HG02981 (cell line): ENCODE measurements around the gene DCLK3.
A peak's percentile ranks its signal among the peaks of the same experiment; 100 is the strongest.

ENCODE experiments used
- ATAC-seq: cut with Tn5 transposase; IDR thresholded peaks from one replicate; pipeline ENCODE4 v1.9.1; 2021; ENCODE audit warnings: mild to moderate bottlenecking, moderate library complexity; ENCODE audit not compliant: unreplicated experiment

Gene DCLK3

DNA sequence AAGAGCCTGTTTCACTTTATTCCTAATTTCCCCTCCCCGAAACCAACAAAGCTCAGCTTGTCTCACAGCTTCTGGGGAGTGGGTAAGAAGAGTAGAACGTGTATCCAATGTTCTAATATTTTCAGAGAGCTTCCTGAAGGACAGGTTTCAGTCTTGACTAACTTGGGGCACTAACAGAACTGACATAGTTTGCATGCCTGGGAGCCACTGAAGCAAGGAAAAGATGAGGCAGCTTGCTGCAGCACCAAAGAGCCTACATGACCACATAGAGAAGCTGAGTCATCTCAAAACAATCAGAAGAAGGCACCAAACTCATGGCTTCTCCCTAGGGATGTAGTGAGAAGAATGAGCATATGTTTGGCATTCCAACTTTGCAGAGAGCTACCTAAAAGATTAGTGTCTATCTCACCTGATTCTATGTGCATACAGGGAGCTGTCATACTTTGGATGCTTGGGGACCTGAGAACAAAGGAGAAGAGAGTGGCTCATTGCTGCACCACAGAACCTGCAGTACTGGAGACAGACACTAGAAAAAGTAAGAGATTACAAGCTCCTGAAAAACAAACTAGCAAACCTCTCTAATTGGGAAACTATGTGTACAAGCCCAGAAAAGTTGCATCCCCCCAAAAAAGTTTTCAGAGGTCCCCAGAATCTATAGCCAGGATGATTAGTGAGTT is 86.9 kb downstream of the DCLK3 start:
- peak; percentile 76 for ATAC-seq

DNA sequence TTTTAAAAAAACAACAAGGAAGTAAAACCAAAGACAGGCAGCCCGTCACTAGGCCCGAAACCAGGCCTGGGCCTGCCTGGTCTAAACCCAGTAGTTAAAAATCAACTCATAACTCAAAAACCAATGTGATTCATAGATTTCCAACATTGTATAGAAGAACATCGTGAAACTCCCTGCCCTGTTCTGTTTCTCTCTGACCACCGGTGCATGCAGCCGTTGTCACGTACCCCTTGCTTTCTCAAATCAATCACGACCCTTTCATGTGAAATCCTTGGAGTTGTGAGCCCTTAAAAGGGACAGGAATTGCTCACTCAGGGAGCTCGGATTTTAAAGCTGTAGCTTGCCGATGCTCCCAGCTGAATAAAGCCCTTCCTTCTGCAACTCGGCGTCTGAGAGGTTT is 89.5 kb downstream of the DCLK3 start:
- ATAC-seq, result no peak

DNA sequence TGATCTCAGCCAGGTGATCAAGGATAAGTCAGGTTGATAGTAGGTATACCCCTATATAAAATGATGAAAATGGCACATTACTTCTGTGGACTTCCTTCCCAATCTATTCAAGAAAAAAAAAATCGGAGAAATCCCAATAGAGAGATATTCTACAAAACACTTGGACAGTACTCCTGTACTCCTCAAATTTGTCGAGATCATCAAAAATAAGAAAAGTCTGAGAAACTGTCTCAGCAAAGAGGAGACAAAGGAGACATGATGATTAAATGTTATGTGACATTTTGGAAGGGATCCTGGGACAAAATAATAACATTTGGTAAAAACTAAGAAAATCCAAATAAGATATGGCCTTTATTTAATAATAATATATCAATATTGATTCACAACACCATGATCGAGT is 94.6 kb downstream of the DCLK3 start:
- ATAC-seq, result no peak

DNA sequence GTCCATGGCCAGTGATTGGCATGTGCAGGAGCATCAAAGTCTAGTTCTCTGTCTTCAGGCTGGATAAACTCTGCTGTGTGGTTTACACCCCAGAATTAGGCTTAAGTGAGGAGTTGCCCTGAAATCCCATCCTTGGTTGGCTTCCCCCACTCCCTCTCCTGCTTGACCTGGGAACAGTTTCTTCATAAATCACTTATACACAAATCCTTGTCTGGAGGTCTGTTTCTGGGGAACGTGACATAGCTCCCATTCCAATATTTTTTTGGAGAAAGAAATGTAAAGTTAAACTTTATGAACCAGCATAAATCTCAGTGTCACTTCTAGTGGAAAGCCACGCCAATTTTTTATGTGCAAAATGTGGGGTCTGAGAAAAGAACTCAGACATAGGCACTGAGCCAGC is 98.2 kb downstream of the DCLK3 start:
- ATAC-seq, result no peak

DNA sequence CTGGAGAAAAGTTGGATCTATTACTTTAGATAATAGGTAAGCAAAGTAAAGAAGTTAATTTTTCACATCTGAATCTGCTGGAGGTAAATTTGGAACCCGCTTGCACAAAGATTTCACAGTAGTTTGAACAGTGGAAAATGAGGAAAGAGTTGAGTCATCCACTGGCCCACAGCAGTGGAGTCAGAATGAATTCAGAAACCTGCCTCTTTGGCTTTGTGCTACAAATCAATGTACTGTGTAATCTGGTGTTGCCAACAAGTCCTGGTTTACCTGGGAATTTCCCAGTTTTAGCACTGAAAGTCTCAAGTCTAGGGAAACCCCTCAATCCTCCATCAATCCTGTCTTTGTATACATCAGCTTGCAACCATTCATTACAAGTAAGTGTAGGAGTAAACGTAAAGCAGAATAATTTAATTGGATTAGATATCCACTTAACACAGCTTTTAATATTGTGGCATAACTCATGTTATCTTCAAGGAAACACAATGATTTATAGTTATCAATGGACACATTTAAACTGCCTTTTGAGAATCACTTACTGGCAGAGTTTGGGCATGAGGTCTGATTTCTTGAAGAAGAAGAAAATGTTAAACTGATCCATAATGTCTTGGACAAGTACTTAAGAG is 100.6 kb downstream of the DCLK3 start:
- peak; percentile 80 for ATAC-seq

DNA sequence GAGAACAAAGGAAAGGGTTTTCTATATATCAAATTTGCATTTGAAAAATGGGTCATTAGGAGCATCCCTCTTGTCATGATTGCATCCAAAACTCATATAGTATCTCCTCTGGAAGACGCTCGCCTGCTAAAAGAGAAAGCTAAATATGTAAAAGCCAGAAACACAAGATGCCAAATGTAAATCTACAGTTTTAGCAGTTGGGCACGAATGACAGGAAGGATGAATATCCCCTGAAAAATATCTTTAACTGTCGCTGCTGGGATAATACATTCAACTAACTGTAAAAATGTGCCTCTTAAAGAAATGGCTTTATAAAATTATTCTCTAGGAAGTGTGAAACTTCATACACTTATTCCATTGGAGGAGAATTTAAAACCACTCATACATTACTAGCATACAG is 101.7 kb downstream of the DCLK3 start:
- no peak for ATAC-seq
